Measurements from ENCODE around the gene NCL. TPM values are rescaled to one million over a fixed set of nuclear protein-coding genes. Genes with fewer than 3 reads are reported as not detected.
A peak's percentile ranks its signal among the peaks of the same experiment; 100 is the strongest.

NCL gene
- total and polyA plus RNA-seq, 2 of the 13 experiments (the other 11 are each of a cell fraction or from before 2014, with no cell fraction given): 105 to 779 TPM

GRCh38 chr2:231463698-231464575 lies at the start of gene NCL (continued):
- TF ChIP-seq ZHX2 (IDR thresholded peaks at IDR 0.05; ENCODE audit: low read depth) (peak; percentile 80), ZHX2 (CRISPR knock-in tag; IDR thresholded peaks at IDR 0.05; ENCODE audit: borderline replicate concordance) (no peak), SP140L (CRISPR knock-in tag; IDR thresholded peaks at IDR 0.05; ENCODE audit: borderline replicate concordance) (no peak), PCBP2 (optimal IDR thresholded peaks at IDR 0.05; ENCODE audit: low read depth, low read length, poor library complexity, severe bottlenecking) (no peak), POLR2A (IDR thresholded peaks at IDR 0.05; ENCODE audit: insufficient read depth in 1 of 2, low read depth in 2 of 2, low read length in 2 of 2) (peak; percentile 100), TFDP2 (CRISPR knock-in tag; IDR thresholded peaks at IDR 0.05) (peak; percentile 78), ZNF282 (IDR thresholded peaks at IDR 0.05; ENCODE audit: partially characterized antibody) (no peak), RBM39 (IDR thresholded peaks at IDR 0.05; ENCODE audit: low read depth, low read length, poor library complexity, severe bottlenecking) (peak; percentile 98), ZNF672 (CRISPR knock-in tag; IDR thresholded peaks at IDR 0.05) (no peak; the same call in 1 of the 2 replicates), FOXK1 (CRISPR knock-in tag; IDR thresholded peaks at IDR 0.05; ENCODE audit: borderline replicate concordance, low read depth) (peak; percentile 82; the same call in 1 of the 2 replicates), ZNF3 (CRISPR knock-in tag; IDR thresholded peaks at IDR 0.05) (0 out of 2 replicates have a peak, but pooled peaks have one; percentile 28), ZNF350 (CRISPR knock-in tag; IDR thresholded peaks at IDR 0.05; ENCODE audit: borderline replicate concordance, low read depth) (peak; percentile 97), ZNF296 (CRISPR knock-in tag; conservative IDR thresholded peaks at IDR 0.05) (peak; percentile 47; the same call in 1 of the 2 replicates), SSRP1 (CRISPR knock-in tag; IDR thresholded peaks at IDR 0.05) (peak; percentile 98), MIXL1 (CRISPR knock-in tag; IDR thresholded peaks at IDR 0.05) (peak; percentile 54), ZXDC (CRISPR knock-in tag; IDR thresholded peaks at IDR 0.05) (peak; percentile 95), ZNF12 (CRISPR knock-in tag; IDR thresholded peaks at IDR 0.05) (peak; percentile 68), MNT (IDR thresholded peaks at IDR 0.05) (peak; percentile 98)

All from HepG2 (cell line).